Adrenal gland (tissue), 5 donors: ENCODE measurements around the gene RGS12.

ENCODE experiments used
- POLR2A ChIP-seq, 2 donors: fragments of 450-650 bp; IDR thresholded peaks; one replicate each; pipeline ENCODE4 v1.6.1; 2017; ENCODE audit warnings: antibody characterized with exemption in 2 of 2, mild to moderate bottlenecking in 2 of 2, moderate library complexity in 1 of 2
- TF ChIP-seq, protein P1 (sequence below), 6 experiments: fragments of 450-650 bp in 4 of 6; fragments of 200-600 bp in 2 of 6; sonication (generic) in 1 of 6; IDR thresholded peaks; 1 replicate in 5 of 6; 2 replicates in 1 of 6; pipeline versions ENCODE4 v1.5.1 to v1.8.0; 2016 to 2021; ENCODE audit warnings: antibody characterized with exemption in 6 of 6, mild to moderate bottlenecking in 2 of 6, moderate library complexity in 1 of 6
- donor health status: DM: no; HTN: no; CAD: no.

DNA sequence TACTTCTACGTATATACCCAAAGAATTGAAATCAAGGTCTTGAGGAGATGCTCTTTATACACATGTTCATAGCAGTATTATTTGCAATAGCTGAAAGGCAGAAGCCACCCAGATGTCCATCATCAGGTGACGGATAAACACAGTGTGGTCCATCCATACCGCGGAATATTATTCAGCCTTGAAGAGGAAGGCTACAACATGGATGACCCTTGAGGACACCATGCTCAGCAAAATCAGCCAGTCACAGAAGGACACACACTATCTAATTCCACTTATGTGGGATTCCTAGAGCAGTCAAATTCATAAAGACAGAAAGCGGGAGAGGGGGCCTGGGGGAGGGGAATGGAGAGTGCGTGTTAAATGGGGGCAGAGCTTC, 44.5 kb downstream of the RGS12 start:
- TF ChIP-seq, protein P1, sequence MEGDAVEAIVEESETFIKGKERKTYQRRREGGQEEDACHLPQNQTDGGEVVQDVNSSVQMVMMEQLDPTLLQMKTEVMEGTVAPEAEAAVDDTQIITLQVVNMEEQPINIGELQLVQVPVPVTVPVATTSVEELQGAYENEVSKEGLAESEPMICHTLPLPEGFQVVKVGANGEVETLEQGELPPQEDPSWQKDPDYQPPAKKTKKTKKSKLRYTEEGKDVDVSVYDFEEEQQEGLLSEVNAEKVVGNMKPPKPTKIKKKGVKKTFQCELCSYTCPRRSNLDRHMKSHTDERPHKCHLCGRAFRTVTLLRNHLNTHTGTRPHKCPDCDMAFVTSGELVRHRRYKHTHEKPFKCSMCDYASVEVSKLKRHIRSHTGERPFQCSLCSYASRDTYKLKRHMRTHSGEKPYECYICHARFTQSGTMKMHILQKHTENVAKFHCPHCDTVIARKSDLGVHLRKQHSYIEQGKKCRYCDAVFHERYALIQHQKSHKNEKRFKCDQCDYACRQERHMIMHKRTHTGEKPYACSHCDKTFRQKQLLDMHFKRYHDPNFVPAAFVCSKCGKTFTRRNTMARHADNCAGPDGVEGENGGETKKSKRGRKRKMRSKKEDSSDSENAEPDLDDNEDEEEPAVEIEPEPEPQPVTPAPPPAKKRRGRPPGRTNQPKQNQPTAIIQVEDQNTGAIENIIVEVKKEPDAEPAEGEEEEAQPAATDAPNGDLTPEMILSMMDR (IDR thresholded peaks at IDR 0.05), result no peak
- no peak for TF ChIP-seq POLR2A (IDR thresholded peaks at IDR 0.05)
